DOHH2 (cell line): ENCODE measurements around the gene ACIN1.

Source experiments
- H3F3A ChIP-seq: fragments of 200-600 bp; sonication (generic), shearing (Covaris generic); 2 replicates; pipeline ENCODE4 v1.6.0; 2016; ENCODE audit warnings: antibody characterized with exemption, mild to moderate bottlenecking; ENCODE audit not compliant: control insufficient read depth, insufficient read depth
- H3K27ac ChIP-seq: fragments of 200-600 bp; sonication (generic); 2 replicates; pipeline ENCODE4 v1.5.1; 2014; ENCODE audit warnings: low read depth, mild to moderate bottlenecking, low read length, moderate library complexity
- H3K27me3 ChIP-seq: fragments of 200-600 bp; sonication (generic); 2 replicates; pipeline ENCODE4 v1.6.1; 2014; ENCODE audit warnings: mild to moderate bottlenecking, low read length, mixed read lengths; ENCODE audit not compliant: control insufficient read depth
- H3K36me3 ChIP-seq: fragments of 200-600 bp; sonication (generic); 2 replicates; pipeline ENCODE4 v1.6.1; 2014; ENCODE audit warnings: mild to moderate bottlenecking, low read length, moderate library complexity, mixed read lengths; ENCODE audit not compliant: control insufficient read depth
- H3K4me1 ChIP-seq: fragments of 200-600 bp; sonication (generic); 2 replicates; pipeline ENCODE4 v1.6.1; 2014; ENCODE audit warnings: mild to moderate bottlenecking, low read length, mixed read lengths; ENCODE audit not compliant: control insufficient read depth
- H3K4me2 ChIP-seq: fragments of 200-600 bp; sonication (generic); 2 replicates; pipeline ENCODE4 v1.6.0; 2014; ENCODE audit warnings: mild to moderate bottlenecking, low read length, moderate library complexity
- H3K4me3 ChIP-seq: fragments of 200-600 bp; sonication (generic); 2 replicates; pipeline ENCODE4 v1.5.1; 2014; ENCODE audit warnings: mild to moderate bottlenecking, low read length, mixed read lengths
- H3K79me2 ChIP-seq: fragments of 200-600 bp; sonication (generic); 2 replicates; pipeline ENCODE4 v1.6.1; 2014; ENCODE audit warnings: mild to moderate bottlenecking, low read length, mixed read lengths; ENCODE audit not compliant: control insufficient read depth
- H3K9me2 ChIP-seq: fragments of 200-600 bp; sonication (generic); replicated peaks from 2 replicates; pipeline ENCODE4 v1.6.1; 2014; ENCODE audit warnings: mild to moderate bottlenecking, low read length, mixed read lengths; ENCODE audit not compliant: control insufficient read depth
- H3K9me3 ChIP-seq: fragments of 200-600 bp; sonication (generic); 2 replicates; pipeline ENCODE4 v1.6.1; 2014; ENCODE audit warnings: antibody characterized with exemption, low read length, mixed read lengths; ENCODE audit not compliant: control insufficient read depth, insufficient read depth
- H4K20me1 ChIP-seq: fragments of 200-600 bp; sonication (generic); 2 replicates; pipeline ENCODE4 v1.6.0; 2014; ENCODE audit warnings: low read depth, mild to moderate bottlenecking, antibody characterized with exemption, low read length, moderate library complexity; ENCODE audit not compliant: control insufficient read depth, insufficient read depth
- CTCF ChIP-seq: fragments of 200-600 bp; sonication (generic); IDR thresholded peaks from one replicate; pipeline ENCODE4 v1.5.1; 2014; ENCODE audit warnings: antibody characterized with exemption, mild to moderate bottlenecking, low read depth, low read length; ENCODE audit not compliant: poor library complexity, severe bottlenecking
- EZH2phosphoT487 ChIP-seq: fragments of 200-600 bp; sonication (generic); IDR thresholded peaks from 2 replicates; pipeline ENCODE4 v1.6.1; 2017; ENCODE audit warnings: borderline replicate concordance, mild to moderate bottlenecking, antibody characterized with exemption, low read length, moderate library complexity, mixed read lengths

The ACIN1 gene

GRCh38 chr14:23122086-23122485, 27.1 kb upstream of the ACIN1 start:
- no peaks in the 10 kb centered on the region for H3K9me2 ChIP-seq
- H3K79me2 ChIP-seq = no peaks in the 10 kb centered on the region
- H3K27me3 ChIP-seq = no peaks in the 10 kb centered on the region
- no peak overlapping the region for H3K4me3 ChIP-seq
- no peaks in the 10 kb centered on the region for H4K20me1 ChIP-seq
- H3K9me3 ChIP-seq = no peaks in the 10 kb centered on the region
- H3F3A ChIP-seq = peaks cover 9% of the 10 kb centered on the region; the same call in 1 of the 2 replicates
- H3K27ac ChIP-seq = no peak overlapping the region
- peaks cover 39% of the 10 kb centered on the region for H3K4me1 ChIP-seq
- no peak for TF ChIP-seq EZH2phosphoT487
- no peak for TF ChIP-seq CTCF
- no peak overlapping the region for H3K4me2 ChIP-seq
- no peaks in the 10 kb centered on the region for H3K36me3 ChIP-seq

GRCh38 chr14:23121361-23121771, 26.4 kb upstream of the ACIN1 start:
- H3K27me3 ChIP-seq = no peaks in the 10 kb centered on the region
- H3K9me2 ChIP-seq = no peaks in the 10 kb centered on the region
- H3K36me3 ChIP-seq = no peaks in the 10 kb centered on the region
- peaks cover 9% of the 10 kb centered on the region; the same call in 1 of the 2 replicates for H3F3A ChIP-seq
- peaks cover 39% of the 10 kb centered on the region for H3K4me1 ChIP-seq
- H4K20me1 ChIP-seq = no peaks in the 10 kb centered on the region
- no peaks in the 10 kb centered on the region for H3K9me3 ChIP-seq
- no peak for TF ChIP-seq EZH2phosphoT487
- no peak for TF ChIP-seq CTCF
- peak overlapping the region; percentile 84 for H3K27ac ChIP-seq
- H3K4me3 ChIP-seq = peak overlapping the region; percentile 53
- H3K79me2 ChIP-seq = no peaks in the 10 kb centered on the region
- H3K4me2 ChIP-seq = peak overlapping the region; percentile 89

- peak; percentile 100 for TF ChIP-seq CTCF
- TF ChIP-seq EZH2phosphoT487 = no peak
- Histone ChIP-seq H3K9me3 (no peaks in the 10 kb centered on the region), H3K27ac (peak overlapping the region; percentile 84), H3K4me1 (peaks cover 39% of the 10 kb centered on the region), H3K4me2 (peak overlapping the region; percentile 89), H3K9me2 (no peaks in the 10 kb centered on the region), H3K4me3 (peak overlapping the region; percentile 53), H3K36me3 (no peaks in the 10 kb centered on the region), H3K79me2 (no peaks in the 10 kb centered on the region), H4K20me1 (no peaks in the 10 kb centered on the region), H3K27me3 (peaks cover 3% of the 10 kb centered on the region), H3F3A (peaks cover 9% of the 10 kb centered on the region; the same call in 1 of the 2 replicates)
Observed at GRCh38 chr14:23120541-23121251, 25.8 kb upstream of the ACIN1 start.
